ENCODE data around the gene LRRTM4. TPM values are rescaled to one million over a fixed set of nuclear protein-coding genes. Genes with fewer than 3 reads are reported as not detected.
"Not testable (repeated sequence)": the region's sequence is repeated elsewhere in the genome, so short reads cannot be mapped to it uniquely, and the experiment has no call there.

The LRRTM4 gene
- total RNA-seq, 1 donor from 2014 or later: 28.8 TPM

DNA sequence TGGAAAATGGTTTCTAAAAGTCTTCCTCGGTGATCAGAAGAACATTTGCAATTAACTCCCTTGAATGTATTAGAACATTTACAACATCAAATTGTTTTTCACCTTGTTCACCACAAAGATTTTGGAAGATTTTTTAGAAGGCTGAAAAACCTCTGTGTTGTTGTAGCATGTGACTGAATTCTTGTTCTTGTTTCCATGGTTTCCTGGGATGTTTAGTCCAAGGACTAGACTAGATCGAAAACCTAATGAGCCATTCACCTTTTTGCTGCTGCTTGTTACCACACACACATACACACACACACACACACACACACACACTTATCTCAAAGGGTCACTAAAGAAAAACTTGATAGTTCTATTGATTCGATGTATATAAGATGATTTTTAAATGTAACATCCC is 380.0 kb downstream of the LRRTM4 start:
- H3K4me1 Mint-ChIP-seq: peaks cover 11% of the 10 kb centered on the region
- no peak for DNase-seq (ENCODE audit: low spot score in 2 of 2, unreplicated experiment in 2 of 2)
- peaks cover 26% of the 10 kb centered on the region for H3K9me3 Mint-ChIP-seq
- H3K27me3 Mint-ChIP-seq (ENCODE audit: low read depth): no peaks in the 10 kb centered on the region
- peaks cover 21% of the 10 kb centered on the region for H3K36me3 Mint-ChIP-seq
- no peak overlapping the region for H3K4me3 Mint-ChIP-seq
- no peak overlapping the region for H3K27ac Mint-ChIP-seq
- no peak for TF ChIP-seq CTCF (IDR thresholded peaks at IDR 0.05; ENCODE audit: unreplicated experiment)

- not testable (repeated sequence) for H3K27me3 Mint-ChIP-seq (ENCODE audit: low read depth); H3K4me3 Mint-ChIP-seq; H3K27ac Mint-ChIP-seq; H3K9me3 Mint-ChIP-seq; H3K36me3 Mint-ChIP-seq; H3K4me1 Mint-ChIP-seq; DNase-seq (ENCODE audit: low spot score in 2 of 2, unreplicated experiment in 2 of 2)
These were observed 393.7 kb downstream of the LRRTM4 start for GRCh38 chr2:77128479-77128878.

- Mint-ChIP-seq H3K27me3 (ENCODE audit: low read depth) (no peaks in the 10 kb centered on the region), H3K9me3 (peaks cover 8% of the 10 kb centered on the region), H3K36me3 (peaks cover 3% of the 10 kb centered on the region), H3K4me1 (no peaks in the 10 kb centered on the region), H3K4me3 (no peak overlapping the region), H3K27ac (no peak overlapping the region)
- no peak for TF ChIP-seq CTCF (IDR thresholded peaks at IDR 0.05; ENCODE audit: unreplicated experiment)
- DNase-seq (ENCODE audit: low spot score in 2 of 2, unreplicated experiment in 2 of 2): no peak
These were observed 394.8 kb downstream of the LRRTM4 start for GRCh38 chr2:77127345-77127744.

DNA sequence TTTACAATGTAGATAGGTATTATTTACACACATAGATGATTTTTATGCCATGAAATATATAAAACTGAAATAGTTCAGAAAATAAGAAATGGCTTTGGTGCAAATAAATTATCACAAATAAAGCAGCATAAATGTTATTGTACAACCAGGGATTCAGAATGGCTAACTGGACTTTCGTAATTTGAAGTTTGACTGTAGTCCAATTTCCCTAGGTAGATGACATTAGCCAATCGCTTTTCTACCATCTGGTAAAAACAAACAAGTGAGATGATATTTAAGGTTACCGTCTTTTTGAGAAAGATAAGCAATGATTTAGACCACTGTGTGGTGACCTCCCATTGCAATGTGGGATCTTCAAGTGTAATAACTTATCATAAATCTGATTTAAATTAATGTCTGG is 400.7 kb downstream of the LRRTM4 start:
- Mint-ChIP-seq H3K27ac (no peak overlapping the region), H3K27me3 (ENCODE audit: low read depth) (no peaks in the 10 kb centered on the region), H3K9me3 (no peaks in the 10 kb centered on the region), H3K4me1 (peaks cover 2% of the 10 kb centered on the region), H3K36me3 (no peaks in the 10 kb centered on the region), H3K4me3 (no peak overlapping the region)
- DNase-seq (ENCODE audit: low spot score in 2 of 2, unreplicated experiment in 2 of 2): no peak
- TF ChIP-seq CTCF (IDR thresholded peaks at IDR 0.05; ENCODE audit: unreplicated experiment): no peak

DNA sequence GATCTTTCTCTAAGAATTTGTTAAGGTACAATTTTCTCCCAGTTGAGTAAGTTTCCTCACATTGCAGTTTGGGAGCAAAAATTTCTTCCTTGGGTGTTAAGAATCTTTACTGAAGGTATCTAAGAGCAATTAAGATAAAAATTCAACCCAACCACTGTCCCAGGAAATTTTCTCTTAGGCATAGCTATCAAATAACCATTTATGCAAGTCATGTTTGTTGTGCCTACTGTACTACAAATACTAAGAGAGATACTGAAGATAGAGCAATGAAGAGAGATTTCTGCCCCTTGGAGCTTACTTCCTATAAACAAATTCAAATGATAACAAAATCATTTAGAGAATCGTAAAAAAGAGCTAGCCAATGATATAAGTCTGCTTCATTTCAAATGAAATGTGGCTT is 402.8 kb downstream of the LRRTM4 start:
- H3K9me3 Mint-ChIP-seq: peaks cover 13% of the 10 kb centered on the region
- no peak for TF ChIP-seq CTCF (IDR thresholded peaks at IDR 0.05; ENCODE audit: unreplicated experiment)
- H3K4me1 Mint-ChIP-seq: peaks cover 2% of the 10 kb centered on the region
- H3K27ac Mint-ChIP-seq: no peak overlapping the region
- no peak for DNase-seq (ENCODE audit: low spot score in 2 of 2, unreplicated experiment in 2 of 2)
- no peak overlapping the region for H3K4me3 Mint-ChIP-seq
- H3K36me3 Mint-ChIP-seq: peaks cover 9% of the 10 kb centered on the region
- H3K27me3 Mint-ChIP-seq (ENCODE audit: low read depth): no peaks in the 10 kb centered on the region

- Mint-ChIP-seq H3K27ac (no peak overlapping the region), H3K36me3 (peaks cover 8% of the 10 kb centered on the region), H3K27me3 (ENCODE audit: low read depth) (no peaks in the 10 kb centered on the region), H3K9me3 (peaks cover 20% of the 10 kb centered on the region), H3K4me3 (no peak overlapping the region), H3K4me1 (peaks cover 8% of the 10 kb centered on the region)
- no peak for DNase-seq (ENCODE audit: low spot score in 2 of 2, unreplicated experiment in 2 of 2)
- TF ChIP-seq CTCF (IDR thresholded peaks at IDR 0.05; ENCODE audit: unreplicated experiment): no peak
These were observed 413.3 kb downstream of the LRRTM4 start for GRCh38 chr2:77108915-77109314.
